HT-29 (cell line): ENCODE results near the gene NFIX. TPM values are rescaled to one million over a fixed set of nuclear protein-coding genes. Genes with fewer than 3 reads are reported as not detected.
A peak's percentile ranks its signal among the peaks of the same experiment; 100 is the strongest.

Source experiments
- DNase-seq: peaks from one replicate; pipeline ENCODE4 v3.0.0-alpha.2; 2015; ENCODE audit warnings: low spot score
- total RNA-seq: library from RNA; depleted of rRNA; stranded (reverse); fragments of >200 nt; shearing (Covaris generic); gene quantifications from 2 replicates; pipeline ENCODE4 v1.2.3, GENCODE V29; 2014

The NFIX gene
- total RNA-seq, 1 experiment from 2014 or later = 22.4 TPM

DNA sequence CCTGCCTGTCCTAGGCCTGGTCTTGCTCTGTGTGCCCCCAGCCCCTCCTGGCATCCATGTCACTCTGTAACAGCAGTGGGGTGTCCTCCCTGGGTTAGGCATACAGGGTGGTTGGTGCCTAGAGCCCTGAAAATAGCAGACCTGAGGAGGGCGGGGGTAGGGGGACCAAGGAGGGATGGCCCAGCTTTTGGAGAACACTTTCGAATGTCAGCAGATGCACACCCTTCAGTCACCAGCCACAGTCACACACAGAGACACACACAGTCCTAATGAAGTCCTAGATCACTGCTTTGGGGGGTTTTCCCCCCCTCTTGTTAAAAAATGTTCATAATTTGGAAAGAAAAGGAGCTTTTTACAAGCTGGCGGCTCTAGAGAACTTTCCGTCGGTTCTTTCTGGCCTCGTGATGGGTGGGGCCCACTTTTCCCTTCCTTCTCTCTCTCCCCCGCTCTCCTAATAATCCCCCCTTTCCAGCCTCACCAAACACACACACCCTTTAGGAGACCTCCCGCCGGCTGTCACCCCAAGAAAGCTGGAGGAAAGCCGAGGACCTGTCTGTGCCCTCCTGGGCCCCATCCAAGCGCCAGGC lies 59.4 kb downstream of the NFIX start:
- DNase-seq = no peak

GRCh38 chr19:13055213-13056051 lies 60.2 kb downstream of the NFIX start:
- DNase-seq = peak; percentile 48

- peak; percentile 78 for DNase-seq
Measured at GRCh38 chr19:13056052-13056660, 60.9 kb downstream of the NFIX start.

GRCh38 chr19:13057147-13057572 lies 61.9 kb downstream of the NFIX start:
- DNase-seq = peak; percentile 40

DNA sequence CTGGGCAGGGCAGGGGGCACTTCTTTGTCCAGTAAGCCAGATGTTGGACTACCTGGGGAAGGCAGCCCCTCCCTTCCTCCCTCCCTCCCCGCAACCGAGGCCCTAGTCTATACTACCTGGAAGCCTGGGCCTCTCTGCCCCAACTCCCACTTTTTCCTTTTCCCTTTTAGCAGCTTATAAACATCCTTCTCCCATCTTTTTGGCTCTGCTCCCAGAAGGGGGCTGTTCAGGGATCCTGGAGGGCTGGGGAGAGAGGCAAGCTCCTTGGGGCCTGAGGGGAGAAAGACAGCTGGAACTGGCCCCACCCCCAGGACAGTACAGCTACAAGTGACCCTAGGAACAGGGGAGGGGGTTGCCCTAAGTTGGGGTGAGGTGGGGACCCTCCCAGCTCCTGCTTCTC lies 62.5 kb downstream of the NFIX start:
- DNase-seq = no peak

GRCh38 chr19:13058951-13059660 lies 63.8 kb downstream of the NFIX start:
- DNase-seq = no peak

GRCh38 chr19:13060233-13060963 lies 65.1 kb downstream of the NFIX start:
- peak; percentile 52 for DNase-seq

- DNase-seq = peak; percentile 86
Measured at GRCh38 chr19:13060964-13061927, 66.0 kb downstream of the NFIX start.

DNA sequence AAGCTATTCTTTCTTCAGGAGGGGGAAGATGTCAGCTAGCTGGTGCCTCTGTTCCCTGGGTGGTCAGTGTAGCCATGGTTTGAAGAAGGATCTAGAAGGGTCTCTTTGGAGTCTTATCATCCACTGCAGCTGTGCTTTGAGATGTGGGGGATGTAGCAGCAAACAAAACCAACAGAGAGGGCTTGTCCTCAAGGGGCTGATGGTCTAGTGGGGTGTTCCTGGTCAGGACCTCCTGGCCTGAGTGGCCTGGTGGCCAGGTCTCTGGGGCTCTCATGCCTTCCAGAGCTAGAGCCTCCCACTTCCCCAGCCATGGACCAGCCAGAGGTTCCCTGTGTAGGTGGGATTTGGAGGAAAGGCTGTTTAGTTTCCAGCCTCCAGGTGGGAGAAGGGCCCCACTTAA lies 67.0 kb downstream of the NFIX start:
- no peak for DNase-seq

DNA sequence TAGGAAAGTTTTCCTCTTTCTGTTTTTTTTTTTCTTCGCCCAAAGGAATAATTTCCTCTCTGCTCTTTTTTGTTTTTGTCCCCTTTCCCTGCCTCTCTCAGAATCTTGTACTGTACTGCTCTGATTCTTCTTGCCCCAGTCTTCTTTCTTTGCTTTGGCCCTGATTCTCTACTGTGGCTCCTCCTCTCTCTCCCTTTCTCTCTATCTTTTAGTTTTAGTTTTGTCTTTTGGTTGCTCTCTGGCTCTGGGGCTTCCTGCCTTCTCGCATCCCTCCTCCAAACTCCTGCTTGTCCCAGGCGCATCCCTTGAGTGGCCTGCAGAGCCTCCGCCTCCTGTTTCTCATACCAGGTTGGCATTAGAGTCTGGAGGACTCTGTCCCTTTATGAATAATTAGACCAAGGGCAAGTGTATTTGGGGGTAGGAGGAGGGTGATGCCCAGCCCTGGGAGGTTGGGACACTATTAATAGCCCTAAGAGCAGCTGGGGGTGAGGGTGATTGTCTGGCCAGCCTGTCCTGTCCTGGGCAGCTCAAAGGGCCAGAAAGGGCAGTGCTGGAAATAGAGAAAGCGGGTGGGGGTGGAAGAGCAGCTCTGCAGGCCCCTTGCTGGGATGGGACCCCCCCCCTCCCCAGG lies 68.3 kb downstream of the NFIX start:
- DNase-seq = no peak

- DNase-seq = no peak
Measured at GRCh38 chr19:13064092-13064489, 68.8 kb downstream of the NFIX start.

DNA sequence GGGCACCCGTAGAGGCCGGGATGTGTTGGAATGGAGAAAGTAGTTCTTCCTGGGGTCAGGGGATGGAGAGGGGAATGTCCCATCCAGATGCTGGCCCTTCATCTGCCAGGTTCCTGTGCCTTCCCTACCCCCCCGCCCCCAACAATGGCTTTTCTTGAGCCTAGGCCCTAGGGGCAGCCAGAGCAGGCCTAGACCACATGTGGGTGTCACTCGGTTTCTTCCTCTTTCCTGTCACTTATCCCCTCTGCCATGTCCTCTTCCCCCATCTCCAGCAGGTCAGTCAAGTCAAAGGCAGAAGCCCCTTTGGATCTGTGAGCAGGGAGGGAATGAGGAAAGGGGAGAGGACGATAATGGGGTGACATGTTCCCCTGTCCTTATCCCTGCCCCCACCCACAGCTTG lies 71.0 kb downstream of the NFIX start:
- no peak for DNase-seq

DNA sequence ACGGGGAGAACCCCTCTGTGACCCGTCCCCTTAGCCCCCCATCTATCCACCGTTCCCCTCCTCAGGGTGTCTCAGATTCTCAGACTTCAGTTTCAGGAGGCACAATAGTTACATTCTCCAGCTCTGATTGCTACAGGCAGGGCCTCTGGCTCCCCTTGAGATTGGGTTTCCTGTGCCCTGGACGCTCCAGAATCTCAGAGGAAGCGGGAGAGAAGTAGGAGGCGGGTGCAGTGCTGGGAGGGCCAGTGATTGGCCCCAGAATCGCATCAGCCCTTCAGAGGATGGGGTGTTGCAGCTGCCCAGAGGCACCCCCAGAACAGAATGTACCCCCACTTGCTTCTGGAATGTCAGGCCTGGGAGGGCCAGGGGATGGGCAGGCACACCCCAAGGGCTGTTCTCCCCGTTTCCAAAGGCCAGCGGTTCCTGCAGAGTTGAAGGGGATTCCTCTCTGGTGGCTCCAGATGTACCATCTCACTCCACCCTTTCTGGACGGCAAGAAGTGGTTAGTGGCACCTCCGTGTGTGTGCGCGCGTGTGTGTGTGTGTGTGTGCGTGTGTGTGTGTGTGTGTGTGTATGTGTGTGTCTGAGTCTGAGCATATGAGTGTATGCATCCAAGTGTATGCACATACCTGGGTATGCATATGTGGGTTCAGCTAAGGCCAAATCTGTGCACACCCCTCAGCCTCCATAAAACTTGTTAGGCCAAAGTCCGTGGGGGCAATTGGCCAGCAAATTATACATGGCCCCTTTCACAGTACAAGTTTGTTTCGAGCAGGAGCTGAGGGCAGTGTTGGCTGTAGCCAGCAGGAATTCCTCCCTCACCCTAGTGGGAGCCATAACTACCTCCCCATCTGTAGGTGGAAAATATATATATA lies 71.9 kb downstream of the NFIX start:
- no peak for DNase-seq

- no peak for DNase-seq
Measured at GRCh38 chr19:13068085-13068846, 73.0 kb downstream of the NFIX start.

DNA sequence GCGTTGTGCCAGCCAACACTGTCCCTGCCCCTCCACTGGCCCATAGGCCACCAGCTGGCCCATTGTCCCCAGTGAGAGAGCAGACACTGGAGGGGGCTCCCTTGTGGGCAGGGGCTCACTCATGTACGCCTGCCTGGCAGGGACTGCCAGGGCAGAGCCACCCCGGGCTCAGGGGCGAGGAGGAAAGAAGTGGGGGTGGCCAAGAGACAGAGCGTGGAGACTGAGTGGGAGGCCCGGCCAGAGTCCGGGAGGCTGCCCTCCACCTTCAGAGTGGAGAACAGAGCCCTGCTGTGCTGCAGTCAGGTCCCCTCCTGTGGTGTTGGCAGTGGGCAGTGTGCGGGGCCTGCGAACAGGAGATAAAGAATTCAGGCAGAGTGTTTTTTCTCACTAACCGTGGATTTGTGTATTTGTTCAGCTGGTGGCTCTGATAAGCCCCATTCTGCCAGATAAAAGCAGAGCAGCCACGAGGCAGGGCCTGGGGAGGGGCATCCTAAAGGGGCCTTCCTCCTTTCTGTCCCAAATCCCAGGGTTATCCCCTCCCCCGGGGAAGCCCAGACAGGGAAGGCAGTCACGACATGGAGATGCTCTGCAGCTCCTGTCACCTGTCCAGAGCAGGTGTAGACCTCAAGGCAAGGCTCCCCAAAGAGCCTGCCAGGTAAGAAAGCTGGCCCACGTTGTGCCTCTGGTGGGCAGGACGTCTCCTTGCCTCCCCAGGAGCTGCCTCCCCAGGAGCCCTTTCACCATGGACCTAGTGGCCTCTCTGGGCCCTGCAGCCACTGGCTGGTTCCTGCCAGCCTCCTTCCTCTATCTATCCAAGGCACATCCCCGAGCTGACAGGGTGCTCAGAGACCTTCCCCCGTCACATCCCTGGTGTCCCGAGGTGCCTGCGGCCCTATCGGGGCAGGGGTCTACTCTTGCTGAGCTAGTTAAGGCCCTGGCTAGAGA lies 74.4 kb downstream of the NFIX start:
- DNase-seq = no peak

DNA sequence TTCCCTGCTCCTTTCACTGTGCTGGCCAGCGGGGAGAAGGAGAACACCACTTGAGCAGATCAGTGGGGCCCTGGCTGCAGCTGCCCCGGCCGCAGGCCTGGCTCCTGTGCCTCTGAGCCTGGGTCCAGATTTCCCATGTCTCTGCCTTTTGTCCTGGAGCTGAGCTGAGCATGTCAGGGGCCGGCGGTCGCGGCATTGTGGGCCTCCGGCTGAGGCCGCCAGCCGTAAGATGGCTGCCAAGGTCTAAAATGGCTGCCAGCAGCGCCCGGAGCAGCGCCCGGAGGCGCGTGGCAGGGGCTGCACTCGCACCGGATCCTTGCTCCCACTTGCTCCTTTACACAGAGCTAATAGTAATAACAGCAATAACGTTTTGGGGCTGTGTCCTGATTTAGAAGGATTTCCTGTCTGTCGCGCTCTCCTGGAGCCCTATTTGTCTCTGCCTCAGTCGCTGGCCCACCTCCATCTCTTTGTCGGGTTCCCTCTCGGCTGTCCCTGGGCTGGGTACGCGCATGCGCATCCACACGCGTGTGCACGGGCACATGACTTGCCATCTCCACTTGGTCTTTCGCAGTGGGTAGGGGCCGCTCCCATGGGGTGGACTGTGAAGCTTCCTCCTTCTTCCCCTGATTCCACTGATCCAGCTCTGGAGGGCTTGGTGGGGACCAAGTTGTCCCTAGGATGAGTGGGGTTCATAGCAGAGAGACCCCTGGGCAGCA lies 75.3 kb downstream of the NFIX start:
- no peak for DNase-seq
